ENCODE measurements around the gene PEX26.

GRCh38 chr22:18115906-18116371 lies 38.1 kb downstream of the PEX26 start:
- TF ChIP-seq CTCF (IDR thresholded peaks at IDR 0.05) = no peak
- TF ChIP-seq POLR2A (IDR thresholded peaks at IDR 0.05) = no peak
